Sigmoid colon (tissue), 7 donors: Measurements from ENCODE around the gene PFKFB1. TPM values are rescaled to one million over a fixed set of nuclear protein-coding genes. Genes with fewer than 3 reads are reported as not detected.

Source experiments
- DNase-seq: peaks from one replicate; pipeline ENCODE4 v3.0.0-alpha.2; 2019
- H3K27ac ChIP-seq, 4 donors: fragments of 200-600 bp; sonication (generic); one replicate each; pipeline ENCODE4 v1.5.1; 2016 to 2019; ENCODE audit warnings: mild to moderate bottlenecking in 1 of 4
- H3K27me3 ChIP-seq, 3 donors: fragments of 200-600 bp; sonication (generic); one replicate each; pipeline ENCODE4 v1.5.1; 2019; ENCODE audit warnings: mild to moderate bottlenecking in 1 of 3
- H3K36me3 ChIP-seq, 4 donors: fragments of 200-600 bp; sonication (generic); one replicate each; pipeline ENCODE4 v1.5.1; 2016 to 2019
- H3K4me1 ChIP-seq, 4 donors: fragments of 200-600 bp; sonication (generic); one replicate each; pipeline ENCODE4 v1.5.1; 2017 to 2019
- H3K4me3 ChIP-seq, 4 donors: fragments of 200-600 bp; sonication (generic); one replicate each; pipeline ENCODE4 v1.5.1; 2017 to 2019; ENCODE audit warnings: mild to moderate bottlenecking in 2 of 4, moderate library complexity in 1 of 4
- H3K9me3 ChIP-seq, 4 donors: fragments of 200-600 bp in 3 of 4; sonication (generic) in 3 of 4; one replicate each; pipeline versions ENCODE4 v1.5.1 to v1.6.1; 2013 to 2019
- CTCF ChIP-seq, 4 experiments: fragments of 450-650 bp in 3 of 4; fragments of 200-600 bp in 1 of 4; IDR thresholded peaks; one replicate each; pipeline ENCODE4 v1.5.1; 2016 to 2019; ENCODE audit warnings: antibody characterized with exemption in 4 of 4, mild to moderate bottlenecking in 3 of 4, moderate library complexity in 2 of 4
- EP300 ChIP-seq, 4 donors: sonication (generic); formaldehyde crosslinking; IDR thresholded peaks; one replicate each; pipeline ENCODE4 v1.6.1; 2017; ENCODE audit warnings: antibody characterized with exemption in 4 of 4
- POLR2A ChIP-seq, 2 donors: fragments of 450-650 bp; IDR thresholded peaks; one replicate each; pipeline ENCODE4 v1.6.1; 2016; ENCODE audit warnings: antibody characterized with exemption in 2 of 2, mild to moderate bottlenecking in 2 of 2, moderate library complexity in 2 of 2
- POLR2AphosphoS5 ChIP-seq, 4 donors: sonication (generic); formaldehyde crosslinking; IDR thresholded peaks; one replicate each; pipeline ENCODE4 v1.6.1; 2017; ENCODE audit warnings: antibody characterized with exemption in 4 of 4
- WGBS, 2 donors: extraction: QIAGEN DNeasy Blood & Tissue Kit; methylation state at CpG; one replicate each; pipeline ENCODE4 v1.1.7; 2013; 5-methylcytosine and 5-hydroxymethylcytosine counted together
- intact Hi-C: fragments of 100-400 bp; cut with DNase I; formaldehyde crosslinking; loops from one replicate; pipeline ENCODE4 v1.15.1; 2023
- polyA plus RNA-seq, 3 donors: library from polyadenylated mRNA; stranded (reverse); fragments of 200-250 nt; gene quantifications; one replicate each; pipeline ENCODE4 v1.2.3, GENCODE V29; 2013
- total RNA-seq, 4 donors: library from RNA; depleted of rRNA; stranded (reverse); fragments of >200 nt; gene quantifications; one replicate each; pipeline ENCODE4 v1.1.0, GENCODE V29; 2016
- donor health status: healthy with polysubstance abuse.
- donor health status: Bipolar disorder and iron deficiency.
- donor health status: healthy.

The PFKFB1 gene
- total and polyA plus RNA-seq, 7 donors: 0.44 to 1.1 (median 0.52) TPM; not detected in 3

- H3K4me3 ChIP-seq: no peak overlapping the region
- no peaks in the 10 kb centered on the region for H3K4me1 ChIP-seq
- intact Hi-C loops: no loop called here
- no peaks in the 10 kb centered on the region for H3K36me3 ChIP-seq
- no peaks in the 10 kb centered on the region for H3K27me3 ChIP-seq
- TF ChIP-seq POLR2AphosphoS5 (IDR thresholded peaks at IDR 0.05): no peak
- WGBS, 2 donors: 94 to 96% methylated on average over 1 of the region's 1 CpG
- H3K9me3 ChIP-seq: no peaks in the 10 kb centered on the region
- no peak for DNase-seq
- H3K27ac ChIP-seq: no peak overlapping the region
Observed at GRCh38 chrX:54961750-54962149, 32.2 kb downstream of the PFKFB1 start.

- no peak for DNase-seq
- Histone ChIP-seq H3K9me3 (no peaks in the 10 kb centered on the region), H3K27ac (no peak overlapping the region), H3K4me1 (no peaks in the 10 kb centered on the region), H3K27me3 (no peaks in the 10 kb centered on the region), H3K36me3 (no peaks in the 10 kb centered on the region), H3K4me3 (no peak overlapping the region)
- WGBS, 2 donors: 69 to 77% methylated on average over 8 of the region's 8 CpGs
- TF ChIP-seq POLR2A (IDR thresholded peaks at IDR 0.05): no peak
- no peak for TF ChIP-seq EP300 (IDR thresholded peaks at IDR 0.05)
- TF ChIP-seq CTCF (IDR thresholded peaks at IDR 0.05): no peak
- TF ChIP-seq POLR2AphosphoS5 (IDR thresholded peaks at IDR 0.05): no peak
- intact Hi-C loops: no loop called here
Observed at GRCh38 chrX:54950730-54951375, 43.1 kb downstream of the PFKFB1 start.

DNA sequence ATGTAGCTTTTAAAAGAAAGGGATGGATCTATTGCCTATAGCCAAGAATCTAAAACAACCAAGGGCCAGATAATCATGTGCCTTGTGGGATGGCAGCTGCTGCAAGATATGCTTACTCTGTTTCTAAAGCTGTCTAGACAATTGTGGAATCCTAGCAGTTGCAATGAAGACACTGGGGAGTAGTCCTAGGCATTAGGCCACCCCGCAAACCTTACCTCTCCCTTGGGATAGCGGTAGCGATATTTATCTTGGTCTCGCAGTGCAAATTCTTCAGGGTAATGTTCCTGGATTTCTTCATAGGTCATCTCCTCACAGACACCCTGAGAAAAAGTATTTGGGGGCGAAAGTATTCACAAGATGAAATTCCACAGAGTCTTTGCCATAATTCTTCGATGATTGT, 48.8 kb downstream of the PFKFB1 start:
- H3K4me3 ChIP-seq: no peak overlapping the region
- TF ChIP-seq EP300 (IDR thresholded peaks at IDR 0.05) (no peak), CTCF (IDR thresholded peaks at IDR 0.05) (no peak)
- WGBS, 2 donors: 87 to 89% methylated on average over 6 of the region's 6 CpGs
- H3K27ac ChIP-seq: no peak overlapping the region
- H3K9me3 ChIP-seq: no peaks in the 10 kb centered on the region
- no peak for DNase-seq
- no peaks in the 10 kb centered on the region for H3K4me1 ChIP-seq
- H3K27me3 ChIP-seq: no peaks in the 10 kb centered on the region
- intact Hi-C loops: no loop called here
- H3K36me3 ChIP-seq: no peaks in the 10 kb centered on the region

DNA sequence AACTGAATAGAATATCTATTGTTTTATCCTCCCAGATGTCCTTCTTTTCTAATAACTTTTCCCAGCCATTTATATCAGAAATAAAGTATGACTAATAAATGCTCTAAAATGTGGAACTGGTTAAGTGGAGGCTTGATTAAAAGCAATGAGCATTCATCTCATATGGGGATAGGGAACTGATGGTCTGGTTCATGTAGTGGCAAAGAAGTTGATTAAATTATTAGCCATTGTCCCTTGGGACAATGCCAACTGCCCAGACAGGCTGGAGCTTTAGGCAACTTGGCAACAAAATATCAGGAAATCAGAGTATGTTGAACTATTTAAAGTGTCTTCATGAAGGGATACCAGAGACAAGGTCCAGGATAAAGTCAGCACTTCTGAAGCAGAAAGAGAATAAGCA, 49.2 kb downstream of the PFKFB1 start:
- DNase-seq: no peak
- Histone ChIP-seq H3K4me1 (no peaks in the 10 kb centered on the region), H3K36me3 (no peaks in the 10 kb centered on the region), H3K27me3 (no peaks in the 10 kb centered on the region), H3K27ac (no peak overlapping the region), H3K4me3 (no peak overlapping the region), H3K9me3 (no peaks in the 10 kb centered on the region)
- TF ChIP-seq POLR2AphosphoS5 (IDR thresholded peaks at IDR 0.05): no peak
- no peak for TF ChIP-seq POLR2A (IDR thresholded peaks at IDR 0.05)
- TF ChIP-seq CTCF (IDR thresholded peaks at IDR 0.05): no peak
- TF ChIP-seq EP300 (IDR thresholded peaks at IDR 0.05): no peak
- intact Hi-C loops: no loop called here

- Histone ChIP-seq H3K4me3 (no peak overlapping the region), H3K36me3 (no peaks in the 10 kb centered on the region), H3K27ac (no peak overlapping the region), H3K27me3 (no peaks in the 10 kb centered on the region), H3K4me1 (no peaks in the 10 kb centered on the region), H3K9me3 (no peaks in the 10 kb centered on the region)
- TF ChIP-seq EP300 (IDR thresholded peaks at IDR 0.05) (no peak), CTCF (IDR thresholded peaks at IDR 0.05) (no peak), POLR2A (IDR thresholded peaks at IDR 0.05) (no peak), POLR2AphosphoS5 (IDR thresholded peaks at IDR 0.05) (no peak)
- DNase-seq: no peak
- WGBS, 2 donors: 92 to 93% methylated on average over 4 of the region's 4 CpGs
- intact Hi-C loops: no loop called here
Observed at GRCh38 chrX:54937416-54937815, 56.6 kb downstream of the PFKFB1 start.
